Breast epithelium (tissue), 3 donors: ENCODE results near the gene ZNF141.

ENCODE experiments used
- CTCF ChIP-seq, 3 donors: fragments of 450-650 bp; IDR thresholded peaks; one replicate each; pipeline ENCODE4 v1.5.1; 2016 to 2017; ENCODE audit warnings: antibody characterized with exemption in 3 of 3, mild to moderate bottlenecking in 3 of 3, moderate library complexity in 3 of 3
- POLR2A ChIP-seq: fragments of 450-650 bp; IDR thresholded peaks from one replicate; pipeline ENCODE4 v1.6.1; 2016; ENCODE audit warnings: antibody characterized with exemption, mild to moderate bottlenecking, moderate library complexity
- POLR2AphosphoS5 ChIP-seq, 3 donors: sonication (generic); formaldehyde crosslinking; IDR thresholded peaks; one replicate each; pipeline ENCODE4 v1.6.1; 2017; ENCODE audit warnings: antibody characterized with exemption in 3 of 3

- TF ChIP-seq CTCF (IDR thresholded peaks at IDR 0.05) (no peak), POLR2A (no peak), POLR2AphosphoS5 (IDR thresholded peaks at IDR 0.05) (no peak)
Measured at GRCh38 chr4:328729-329128, 8.9 kb upstream of the ZNF141 start.
